Adrenal gland (tissue), 5 donors: ENCODE data around the gene RPS6KL1.

Experiments
- CTCF ChIP-seq, 6 experiments: fragments of 450-650 bp in 4 of 6; fragments of 200-600 bp in 2 of 6; sonication (generic) in 1 of 6; IDR thresholded peaks; 1 replicate in 5 of 6; 2 replicates in 1 of 6; pipeline versions ENCODE4 v1.5.1 to v1.8.0; 2016 to 2021; ENCODE audit warnings: antibody characterized with exemption in 6 of 6, mild to moderate bottlenecking in 2 of 6, moderate library complexity in 1 of 6
- POLR2A ChIP-seq, 2 donors: fragments of 450-650 bp; IDR thresholded peaks; one replicate each; pipeline ENCODE4 v1.6.1; 2017; ENCODE audit warnings: antibody characterized with exemption in 2 of 2, mild to moderate bottlenecking in 2 of 2, moderate library complexity in 1 of 2
- donor health status: DM: no; HTN: no; CAD: no.

GRCh38 chr14:74866708-74867389, 56.2 kb downstream of the RPS6KL1 start:
- TF ChIP-seq CTCF (IDR thresholded peaks at IDR 0.05) (no peak), POLR2A (IDR thresholded peaks at IDR 0.05) (no peak)
